MM.1S (cell line): Measurements from ENCODE around the gene BNIP5.

ENCODE experiments used
- DNase-seq: peaks from one replicate; pipeline ENCODE4 v3.0.0-alpha.2; 2015
- H2AFZ ChIP-seq: fragments of 300-600 bp; sonication (generic); 2 replicates; pipeline ENCODE4 v1.6.0; 2016; ENCODE audit warnings: antibody characterized with exemption, low read length
- H3F3A ChIP-seq: fragments of 300-600 bp; sonication (generic); 2 replicates; pipeline ENCODE4 v1.6.1; 2016; ENCODE audit warnings: mild to moderate bottlenecking, antibody characterized with exemption, low read length, moderate library complexity, mixed read lengths; ENCODE audit not compliant: insufficient read depth
- H3K27ac ChIP-seq: fragments of 300-600 bp; sonication (generic); 2 replicates; pipeline ENCODE4 v1.5.1; 2016; ENCODE audit warnings: mild to moderate bottlenecking, low read length
- H3K27me3 ChIP-seq: fragments of 300-600 bp; sonication (generic); replicated peaks from 2 replicates; pipeline ENCODE4 v1.6.0; 2016; ENCODE audit warnings: low read length; ENCODE audit not compliant: insufficient read depth
- H3K36me3 ChIP-seq: fragments of 300-600 bp; sonication (generic); replicated peaks from 2 replicates; pipeline ENCODE4 v1.6.1; 2016; ENCODE audit warnings: mild to moderate bottlenecking, low read length, mixed read lengths; ENCODE audit not compliant: insufficient read depth
- H3K4me1 ChIP-seq: fragments of 300-600 bp; sonication (generic); 2 replicates; pipeline ENCODE4 v1.6.1; 2016; ENCODE audit warnings: low read length, mixed read lengths
- H3K4me2 ChIP-seq: fragments of 300-600 bp; sonication (generic); 2 replicates; pipeline ENCODE4 v1.6.0; 2016; ENCODE audit warnings: low read depth, low read length
- H3K4me3 ChIP-seq: fragments of 300-600 bp; sonication (generic); 2 replicates; pipeline ENCODE4 v1.5.1; 2016; ENCODE audit warnings: low read length, mixed read lengths
- H3K79me2 ChIP-seq: fragments of 300-600 bp; sonication (generic); 2 replicates; pipeline ENCODE4 v1.6.1; 2016; ENCODE audit warnings: mixed run types, low read length, mixed read lengths
- H3K9ac ChIP-seq: fragments of 300-600 bp; sonication (generic); 2 replicates; pipeline ENCODE4 v1.6.1; 2016; ENCODE audit warnings: low read length, mixed read lengths
- H3K9me2 ChIP-seq: fragments of 300-600 bp; sonication (generic); replicated peaks from 2 replicates; pipeline ENCODE4 v1.6.1; 2016; ENCODE audit warnings: mild to moderate bottlenecking, low read length, mixed read lengths; ENCODE audit not compliant: insufficient read depth
- H3K9me3 ChIP-seq: fragments of 300-600 bp; sonication (generic); replicated peaks from 2 replicates; pipeline ENCODE4 v1.6.1; 2016; ENCODE audit warnings: mild to moderate bottlenecking, low read length, mixed read lengths; ENCODE audit not compliant: insufficient read depth
- H4K20me1 ChIP-seq: fragments of 300-600 bp; sonication (generic); 2 replicates; pipeline ENCODE4 v1.6.1; 2016; ENCODE audit warnings: mild to moderate bottlenecking, low read length, moderate library complexity, mixed read lengths; ENCODE audit not compliant: insufficient read depth
- CTCF ChIP-seq: fragments of 300-600 bp; sonication (generic); IDR thresholded peaks from 2 replicates; pipeline ENCODE4 v1.5.1; 2016; ENCODE audit warnings: antibody characterized with exemption, low read length, mixed read lengths
- EZH2 ChIP-seq: fragments of 300-600 bp; sonication (generic); optimal IDR thresholded peaks from 2 replicates; pipeline ENCODE3; 2017; ENCODE audit warnings: low read depth, mild to moderate bottlenecking, antibody characterized with exemption, low read length, mixed read lengths
- EZH2phosphoT487 ChIP-seq: fragments of 300-600 bp; sonication (generic); IDR thresholded peaks from 2 replicates; pipeline ENCODE4 v1.6.1; 2018; ENCODE audit warnings: antibody characterized with exemption, low read length

The BNIP5 gene

GRCh38 chr6:36357872-36358225 lies 21.2 kb upstream of the BNIP5 start:
- Histone ChIP-seq H3K79me2 (no peaks in the 10 kb centered on the region), H4K20me1 (no peaks in the 10 kb centered on the region), H3F3A (no peaks in the 10 kb centered on the region), H2AFZ (no peak overlapping the region), H3K36me3 (no peaks in the 10 kb centered on the region), H3K4me2 (no peak overlapping the region), H3K27me3 (no peaks in the 10 kb centered on the region), H3K4me1 (no peaks in the 10 kb centered on the region), H3K27ac (no peak overlapping the region), H3K4me3 (no peak overlapping the region), H3K9ac (no peak overlapping the region), H3K9me2 (no peaks in the 10 kb centered on the region), H3K9me3 (no peaks in the 10 kb centered on the region)
- no peak for DNase-seq
- TF ChIP-seq CTCF: no peak
- no peak for TF ChIP-seq EZH2
- TF ChIP-seq EZH2phosphoT487: no peak

GRCh38 chr6:36355819-36356218 lies 19.1 kb upstream of the BNIP5 start:
- no peaks in the 10 kb centered on the region for H3K9me3 ChIP-seq
- H3K9ac ChIP-seq: no peak overlapping the region
- no peak for DNase-seq
- H2AFZ ChIP-seq: no peak overlapping the region
- H3K27me3 ChIP-seq: no peaks in the 10 kb centered on the region
- no peaks in the 10 kb centered on the region for H3K36me3 ChIP-seq
- no peaks in the 10 kb centered on the region for H3K4me1 ChIP-seq
- H3K27ac ChIP-seq: no peak overlapping the region
- no peaks in the 10 kb centered on the region for H3K79me2 ChIP-seq
- no peaks in the 10 kb centered on the region for H4K20me1 ChIP-seq
- no peak for TF ChIP-seq EZH2phosphoT487
- TF ChIP-seq EZH2: no peak
- TF ChIP-seq CTCF: no peak
- H3K4me2 ChIP-seq: no peak overlapping the region
- H3F3A ChIP-seq: no peaks in the 10 kb centered on the region
- H3K9me2 ChIP-seq: no peaks in the 10 kb centered on the region
- no peak overlapping the region for H3K4me3 ChIP-seq

- Histone ChIP-seq H3K9ac (no peak overlapping the region), H3K27ac (no peak overlapping the region), H3K9me3 (no peaks in the 10 kb centered on the region), H3K79me2 (no peaks in the 10 kb centered on the region), H3K36me3 (no peaks in the 10 kb centered on the region), H3K9me2 (no peaks in the 10 kb centered on the region), H3K4me1 (peaks cover 8% of the 10 kb centered on the region; the same call in 1 of the 2 replicates), H3F3A (no peaks in the 10 kb centered on the region), H3K4me3 (no peak overlapping the region), H3K27me3 (no peaks in the 10 kb centered on the region), H2AFZ (no peak overlapping the region), H3K4me2 (no peak overlapping the region), H4K20me1 (no peaks in the 10 kb centered on the region)
- TF ChIP-seq EZH2phosphoT487: no peak
- TF ChIP-seq EZH2: no peak
- no peak for TF ChIP-seq CTCF
- DNase-seq: no peak
Observed at GRCh38 chr6:36353411-36353915, 16.8 kb upstream of the BNIP5 start.
